H9 (cell line): ENCODE data around the gene CCDC88C. TPM values are rescaled to one million over a fixed set of nuclear protein-coding genes. Genes with fewer than 3 reads are reported as not detected.
"Not testable (repeated sequence)": the region's sequence is repeated elsewhere in the genome, so short reads cannot be mapped to it uniquely, and the experiment has no call there.

ENCODE experiments used
- DNase-seq: peaks from one replicate; pipeline ENCODE4 v3.0.0-alpha.2; 2017
- H2AFZ ChIP-seq: one replicate; pipeline ENCODE4 v1.6.1; 2013; ENCODE audit warnings: mild to moderate bottlenecking, low read length, control low read depth, moderate library complexity
- H2AK5ac ChIP-seq: 2 replicates; pipeline ENCODE4 v1.6.1; 2013; ENCODE audit warnings: low read length, control low read depth, mixed read lengths; ENCODE audit not compliant: insufficient read length
- H2BK120ac ChIP-seq: one replicate; pipeline ENCODE4 v1.6.1; 2013; ENCODE audit warnings: low read depth, mild to moderate bottlenecking, low read length, control low read depth, inconsistent platforms; ENCODE audit not compliant: poor library complexity, severe bottlenecking
- H2BK12ac ChIP-seq: 2 replicates; pipeline ENCODE4 v1.6.1; 2013; ENCODE audit warnings: low read length, control low read depth, mixed read lengths, low read depth; ENCODE audit not compliant: insufficient read length
- H2BK15ac ChIP-seq: 2 replicates; pipeline ENCODE4 v1.6.1; 2013; ENCODE audit warnings: low read depth, low read length, control low read depth
- H2BK20ac ChIP-seq: one replicate; pipeline ENCODE4 v1.6.1; 2013; ENCODE audit warnings: low read depth, mild to moderate bottlenecking, low read length, control low read depth, inconsistent platforms; ENCODE audit not compliant: poor library complexity, severe bottlenecking
- H2BK5ac ChIP-seq: 2 replicates; pipeline ENCODE4 v1.6.1; 2013; ENCODE audit warnings: low read length, control low read depth, mixed read lengths; ENCODE audit not compliant: insufficient read length
- H3K14ac ChIP-seq: 2 replicates; pipeline ENCODE4 v1.6.1; 2013; ENCODE audit warnings: low read length, control low read depth; ENCODE audit not compliant: insufficient read depth
- H3K18ac ChIP-seq: 2 replicates; pipeline ENCODE4 v1.6.1; 2013; ENCODE audit warnings: low read depth, mild to moderate bottlenecking, mixed read lengths, low read length, control low read depth; ENCODE audit not compliant: insufficient read length
- H3K23ac ChIP-seq: 2 replicates; pipeline ENCODE4 v1.6.1; 2013; ENCODE audit warnings: low read length, control low read depth, mixed read lengths, low read depth; ENCODE audit not compliant: insufficient read length
- H3K23me2 ChIP-seq: 2 replicates; pipeline ENCODE4 v1.6.1; 2013; ENCODE audit warnings: low read depth, mild to moderate bottlenecking, mixed read lengths, low read length, control low read depth; ENCODE audit not compliant: insufficient read length, poor library complexity, severe bottlenecking
- H3K27ac ChIP-seq: 2 replicates; pipeline ENCODE4 v1.5.1; 2013; ENCODE audit warnings: low read length, control low read depth, mixed read lengths, low read depth; ENCODE audit not compliant: insufficient read length
- H3K27me3 ChIP-seq: 2 replicates; pipeline ENCODE4 v1.6.1; 2013; ENCODE audit warnings: low read length, control low read depth, inconsistent platforms; ENCODE audit not compliant: insufficient read depth
- H3K4ac ChIP-seq: 2 replicates; pipeline ENCODE4 v1.6.1; 2013; ENCODE audit warnings: low read depth, mild to moderate bottlenecking, control low read depth, inconsistent platforms, low read length, moderate library complexity
- H3K4me1 ChIP-seq: 2 replicates; pipeline ENCODE4 v1.6.1; 2013; ENCODE audit warnings: low read length, control low read depth, inconsistent platforms; ENCODE audit not compliant: insufficient read depth
- H3K4me2 ChIP-seq: 2 replicates; pipeline ENCODE4 v1.6.1; 2013; ENCODE audit warnings: low read length, control low read depth, mixed read lengths; ENCODE audit not compliant: insufficient read length, insufficient read depth
- H3K56ac ChIP-seq: 2 replicates; pipeline ENCODE4 v1.6.1; 2013; ENCODE audit warnings: low read depth, mild to moderate bottlenecking, mixed read lengths, low read length, control low read depth; ENCODE audit not compliant: insufficient read length
- H3K79me1 ChIP-seq: 2 replicates; pipeline ENCODE4 v1.6.1; 2013; ENCODE audit warnings: low read depth, mild to moderate bottlenecking, moderate library complexity, low read length, control low read depth, inconsistent platforms; ENCODE audit not compliant: insufficient read depth, poor library complexity, severe bottlenecking
- H3K79me2 ChIP-seq: 2 replicates; pipeline ENCODE4 v1.6.1; 2013; ENCODE audit warnings: low read length, control low read depth, inconsistent platforms; ENCODE audit not compliant: insufficient read depth
- H3K9ac ChIP-seq: 2 replicates; pipeline ENCODE4 v1.6.1; 2013; ENCODE audit warnings: low read length, control low read depth, mixed read lengths; ENCODE audit not compliant: insufficient read length; ENCODE audit errors: extremely low read depth
- H3K9me3 ChIP-seq: one replicate; pipeline ENCODE4 v1.6.1; 2013; ENCODE audit warnings: low read depth, low read length, inconsistent platforms; ENCODE audit not compliant: control insufficient read depth
- H3T11ph ChIP-seq: one replicate; pipeline ENCODE4 v1.6.1; 2013; ENCODE audit warnings: mild to moderate bottlenecking, low read length, control low read depth, inconsistent platforms
- H4K20me1 ChIP-seq: one replicate; pipeline ENCODE4 v1.6.1; 2013; ENCODE audit not compliant: control insufficient read depth, insufficient read length, insufficient read depth
- H4K5ac ChIP-seq: 2 replicates; pipeline ENCODE4 v1.6.1; 2013; ENCODE audit warnings: low read depth, mild to moderate bottlenecking, mixed read lengths, low read length, control low read depth; ENCODE audit not compliant: insufficient read length
- H4K8ac ChIP-seq: replicated peaks from 2 replicates; pipeline ENCODE4 v1.6.1; 2013; ENCODE audit warnings: low read length, control low read depth, mixed read lengths, low read depth; ENCODE audit not compliant: insufficient read length
- H4K91ac ChIP-seq: 2 replicates; pipeline ENCODE4 v1.6.1; 2013; ENCODE audit warnings: low read depth, mild to moderate bottlenecking, moderate library complexity, mixed read lengths, low read length, control low read depth; ENCODE audit not compliant: insufficient read length
- H3K27ac Mint-ChIP-seq, 3 experiments: 2 replicates in 2 of 3; 3 replicates in 1 of 3; pipeline ENCODE4 v1.8.0; 2020 to 2021; ENCODE audit warnings: mixed read lengths in 3 of 3, mild to moderate bottlenecking in 1 of 3, moderate library complexity in 1 of 3
- H3K27me3 Mint-ChIP-seq: 2 replicates; pipeline ENCODE4 v1.8.0; 2021; ENCODE audit warnings: low read depth, mild to moderate bottlenecking, moderate library complexity, mixed read lengths
- H3K36me3 Mint-ChIP-seq, 3 experiments: 2 replicates in 2 of 3; 3 replicates in 1 of 3; pipeline ENCODE4 v1.8.0; 2020 to 2021; ENCODE audit warnings: low read depth in 3 of 3, mixed read lengths in 3 of 3; ENCODE audit not compliant: insufficient read depth in 1 of 3
- H3K4me1 Mint-ChIP-seq, 2 experiments: 2 replicates each; pipeline ENCODE4 v1.8.0; 2020; ENCODE audit warnings: mixed read lengths in 2 of 2
- H3K4me3 Mint-ChIP-seq, 2 experiments: 2 replicates in 1 of 2; 3 replicates in 1 of 2; pipeline ENCODE4 v1.8.0; 2020 to 2021; ENCODE audit warnings: mild to moderate bottlenecking in 2 of 2, mixed read lengths in 2 of 2, moderate library complexity in 1 of 2
- H3K9me3 Mint-ChIP-seq, 2 experiments: 2 replicates in 1 of 2; 3 replicates in 1 of 2; pipeline ENCODE4 v1.8.0; 2020; ENCODE audit warnings: mild to moderate bottlenecking in 2 of 2, mixed read lengths in 2 of 2, moderate library complexity in 1 of 2
- CTCF ChIP-seq: fragments of 200-600 bp; sonication (generic); conservative IDR thresholded peaks from 3 replicates; pipeline ENCODE4 v1.8.0; 2021; ENCODE audit warnings: antibody characterized with exemption, mild to moderate bottlenecking
- WGBS: extraction: QIAGEN DNeasy Blood & Tissue Kit; methylation state at CpG from one replicate; pipeline ENCODE4 v1.1.7; 2013; ENCODE audit warnings: missing lambda C conversion rate, low lambda C conversion rate, mixed read lengths; ENCODE audit not compliant: insufficient read length; ENCODE audit errors: extremely low coverage; 5-methylcytosine and 5-hydroxymethylcytosine counted together
- total RNA-seq: library from RNA; stranded (reverse); gene quantifications from 2 replicates; pipeline ENCODE4 v1.2.1, GENCODE V29; 2021

Gene CCDC88C
- total RNA-seq, 1 experiment from 2014 or later: 52.4 TPM

- Mint-ChIP-seq H3K4me1 (peaks cover 19 to 22% of the 10 kb centered on the region in 2 experiments), H3K36me3 (peaks cover 12 to 19% (median 14%) of the 10 kb centered on the region in 3 experiments)
- no peak overlapping the region for H2BK12ac ChIP-seq
These were observed 190.4 kb downstream of the CCDC88C start for GRCh38 chr14:91227183-91227628.

GRCh38 chr14:91226360-91226759, 191.3 kb downstream of the CCDC88C start:
- H3T11ph ChIP-seq, H3K14ac ChIP-seq, H3K23ac ChIP-seq, H3K18ac ChIP-seq, H3K27ac Mint-ChIP-seq, H3K79me2 ChIP-seq, H2BK120ac ChIP-seq, H3K27me3 ChIP-seq, H3K4me3 Mint-ChIP-seq, H3K4ac ChIP-seq, H3K56ac ChIP-seq, H3K23me2 ChIP-seq, H3K27me3 Mint-ChIP-seq, DNase-seq, H2BK20ac ChIP-seq, H2BK12ac ChIP-seq, H3K4me2 ChIP-seq, H3K4me1 ChIP-seq, H2AK5ac ChIP-seq, H4K8ac ChIP-seq, H3K27ac ChIP-seq, H3K79me1 ChIP-seq, H2BK5ac ChIP-seq, H4K5ac ChIP-seq, H2BK15ac ChIP-seq, H3K9me3 ChIP-seq, H4K20me1 ChIP-seq, H4K91ac ChIP-seq, H3K9ac ChIP-seq, H2AFZ ChIP-seq: not testable (repeated sequence)
- peaks cover 19 to 28% of the 10 kb centered on the region in 2 experiments for H3K4me1 Mint-ChIP-seq
- no CpG with 5 or more reads among the region's 4 CpGs for WGBS
- peaks cover 10 to 15% of the 10 kb centered on the region in 2 experiments; a peak in 4 of 5 replicates for H3K9me3 Mint-ChIP-seq
- H3K36me3 Mint-ChIP-seq: peaks cover 14 to 15% (median 14%) of the 10 kb centered on the region in 3 experiments

More at GRCh38 chr14:91227183-91227628, 190.4 kb downstream of the CCDC88C start:
- peaks cover 5% of the 10 kb centered on the region for H3K27me3 Mint-ChIP-seq
- Histone ChIP-seq H3K56ac (no peak overlapping the region), H4K5ac (no peak overlapping the region), H2AK5ac (no peak overlapping the region), H3K14ac (no peak overlapping the region), H4K91ac (no peak overlapping the region), H3K27ac (no peak overlapping the region), H3K9ac (no peak overlapping the region), H3K79me2 (no peaks in the 10 kb centered on the region), H4K20me1 (no peaks in the 10 kb centered on the region), H3K79me1 (no peaks in the 10 kb centered on the region), H3K18ac (no peak overlapping the region), H2BK15ac (no peak overlapping the region), H2BK120ac (no peak overlapping the region), H3K23ac (no peak overlapping the region), H3K23me2 (no peaks in the 10 kb centered on the region), H3K9me3 (no peaks in the 10 kb centered on the region), H3K4ac (no peak overlapping the region), H4K8ac (no peak overlapping the region), H3T11ph (no peak overlapping the region), H3K4me2 (no peak overlapping the region), H2AFZ (no peak overlapping the region), H3K4me1 (peaks cover 4% of the 10 kb centered on the region), H3K27me3 (no peaks in the 10 kb centered on the region), H2BK20ac (no peak overlapping the region), H2BK5ac (no peak overlapping the region)
- peaks cover 10 to 16% of the 10 kb centered on the region in 2 experiments; a peak in 4 of 5 replicates for H3K9me3 Mint-ChIP-seq
- H3K27ac Mint-ChIP-seq: no peak overlapping the region; a peak in 1 of 7 replicates
- DNase-seq: no peak
- WGBS: no CpG with 5 or more reads among the region's 7 CpGs
- no peak for TF ChIP-seq CTCF
- H3K4me3 Mint-ChIP-seq: no peak overlapping the region
